Activated T-cell treated with anti-CD3 and anti-CD28 coated beads, Interleukin-2, amount 50 U/mL, for 1 hour (primary cell): ENCODE results near the gene ADARB1.
"Not testable (repeated sequence)": the region's sequence is repeated elsewhere in the genome, so short reads cannot be mapped to it uniquely, and the experiment has no call there.

Source experiments
- DNase-seq: peaks from one replicate; pipeline ENCODE4 v3.0.0-alpha.2; 2020

Gene ADARB1

GRCh38 chr21:45119812-45120211, 45.4 kb downstream of the ADARB1 start:
- no peak for DNase-seq

DNA sequence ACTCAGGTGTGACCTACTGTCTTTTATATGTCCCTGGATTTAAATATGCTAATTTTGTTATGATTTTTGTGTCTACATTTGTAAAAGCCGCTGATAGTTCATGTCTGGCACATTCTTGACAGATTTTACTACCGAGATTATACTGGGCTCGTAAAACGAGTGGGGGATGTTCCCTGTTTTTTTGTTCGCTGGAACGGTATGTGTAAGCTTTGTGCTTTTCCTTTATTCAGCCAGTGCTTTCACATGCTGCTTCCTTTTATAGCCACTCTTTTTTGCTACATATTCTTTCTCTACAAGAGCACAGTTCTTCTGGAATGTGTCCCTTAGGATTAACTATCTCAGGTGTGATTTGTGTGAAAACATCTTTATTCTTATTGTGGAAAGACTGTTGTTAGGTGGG, 46.6 kb downstream of the ADARB1 start:
- no peak for DNase-seq

DNA sequence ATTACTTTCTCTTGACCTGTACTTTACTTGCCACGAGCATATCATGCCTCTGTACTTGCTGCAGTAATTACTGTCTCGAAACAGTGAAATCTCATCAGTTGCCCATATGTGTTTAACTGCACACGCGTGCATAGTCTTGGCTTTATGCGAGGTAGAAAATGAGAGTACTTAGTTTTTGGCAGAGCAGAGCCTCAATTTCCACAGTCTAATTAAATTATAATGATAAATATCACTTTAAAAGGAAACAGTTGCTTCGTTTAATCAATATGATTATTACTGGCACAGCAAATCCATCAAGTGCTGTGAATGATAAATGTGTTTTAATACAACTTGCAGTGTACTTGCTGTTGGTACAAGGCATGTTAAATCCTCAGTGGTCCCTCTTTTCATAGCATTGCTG, 47.6 kb downstream of the ADARB1 start:
- no peak for DNase-seq

- no peak for DNase-seq
Observed at GRCh38 chr21:45122432-45123132, 48.2 kb downstream of the ADARB1 start.

- DNase-seq: no peak
Observed at GRCh38 chr21:45123440-45123839, 49.1 kb downstream of the ADARB1 start.

DNA sequence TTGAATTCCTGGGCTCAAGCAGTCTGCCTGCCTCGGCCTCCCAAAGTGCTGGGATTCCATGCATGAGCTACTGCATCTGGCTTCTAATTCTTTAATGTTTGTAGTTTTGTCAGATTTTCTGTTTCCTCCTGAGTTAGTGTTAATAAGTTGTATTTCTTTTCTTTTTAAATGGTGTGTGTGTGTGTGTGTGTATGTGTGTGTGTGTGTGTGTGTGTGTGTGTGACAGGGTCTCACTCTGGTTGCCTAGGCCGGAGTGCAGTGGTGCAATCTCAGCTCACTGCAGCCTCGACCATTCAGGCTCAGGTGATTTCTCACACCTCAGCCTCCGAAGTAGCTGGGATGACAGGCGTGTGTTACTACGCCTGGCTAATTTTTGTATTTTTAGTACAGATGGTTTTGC, 50.2 kb downstream of the ADARB1 start:
- DNase-seq: no peak

DNA sequence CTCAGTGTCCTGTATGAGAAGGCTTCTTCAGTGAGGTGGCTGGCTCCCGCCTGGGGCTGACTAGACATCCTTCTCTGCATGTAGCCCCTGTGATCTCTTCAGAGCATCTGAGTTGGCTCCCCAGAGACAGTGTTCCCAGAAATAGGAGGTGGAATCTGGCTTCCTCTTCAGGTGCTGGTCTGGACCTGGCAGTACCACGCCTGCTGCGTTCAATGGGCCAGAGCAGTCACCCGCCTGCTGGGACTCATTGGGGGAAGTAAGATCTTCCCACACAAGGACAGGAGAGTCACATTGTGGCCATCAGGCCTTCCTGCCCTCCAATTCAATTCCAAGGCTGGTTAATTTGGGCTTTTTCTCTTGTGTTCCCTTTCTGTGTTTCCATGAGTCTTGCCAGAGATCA, 51.0 kb downstream of the ADARB1 start:
- no peak for DNase-seq

DNA sequence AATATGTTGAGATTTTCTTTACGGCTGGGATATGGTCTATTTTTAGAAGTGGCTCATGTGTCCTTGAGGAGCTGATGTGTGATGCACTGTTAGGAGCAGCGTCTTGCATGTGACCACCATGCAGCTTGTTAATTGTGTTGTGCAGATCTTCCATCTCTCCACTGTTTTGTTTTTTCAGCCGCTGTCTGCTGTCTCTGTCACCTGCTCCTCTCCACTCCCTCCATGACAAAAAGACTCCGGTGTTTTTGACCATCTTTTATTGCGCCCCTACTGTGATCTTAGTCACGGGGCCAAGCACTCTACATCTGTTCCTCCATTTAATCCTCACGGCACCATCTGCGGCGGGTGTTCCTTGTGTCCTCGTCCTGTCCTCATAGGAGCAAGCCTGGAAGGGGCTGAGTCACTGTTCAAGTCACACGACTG, 51.8 kb downstream of the ADARB1 start:
- DNase-seq: no peak

DNA sequence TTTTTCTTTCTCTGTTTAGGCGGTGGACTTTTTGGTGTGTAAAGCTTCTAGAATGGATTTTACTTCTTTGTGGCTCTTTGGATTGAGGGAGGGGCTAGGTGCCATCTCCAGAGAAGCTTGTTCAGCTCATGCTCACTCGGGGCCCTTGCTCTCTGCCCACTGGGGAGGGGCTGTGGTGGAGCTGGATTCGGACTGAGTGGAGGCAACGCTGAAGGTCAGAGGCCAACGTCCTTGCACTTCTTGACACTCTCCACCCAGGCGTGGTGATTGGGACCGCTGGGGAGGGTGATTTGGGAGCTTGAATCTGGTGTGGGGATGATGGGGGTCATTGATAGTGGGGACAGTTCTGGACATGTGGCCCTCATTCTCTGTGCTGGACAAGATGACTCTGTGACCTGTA, 52.6 kb downstream of the ADARB1 start:
- DNase-seq: no peak

DNA sequence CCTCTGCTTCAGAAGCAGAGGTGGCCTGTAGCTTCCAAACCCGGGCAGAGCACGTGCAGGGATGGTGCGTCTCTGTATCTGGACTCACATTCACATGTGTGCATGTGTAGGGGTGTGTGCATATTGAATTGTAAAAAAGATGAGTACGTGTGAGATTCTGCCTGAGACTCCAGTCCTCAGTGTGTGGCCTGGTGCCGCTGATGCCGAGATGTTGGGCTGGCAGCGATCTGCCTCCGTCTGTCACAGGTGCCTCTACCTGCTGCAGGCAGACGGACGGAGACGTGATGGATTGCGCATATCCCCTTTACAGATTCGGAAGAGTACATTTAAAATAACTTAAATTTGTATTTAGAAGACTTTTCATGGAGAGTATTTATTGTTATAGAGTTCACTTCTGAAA, 53.6 kb downstream of the ADARB1 start:
- DNase-seq: no peak

GRCh38 chr21:45128613-45129188, 54.3 kb downstream of the ADARB1 start:
- DNase-seq: peak; percentile 80

DNA sequence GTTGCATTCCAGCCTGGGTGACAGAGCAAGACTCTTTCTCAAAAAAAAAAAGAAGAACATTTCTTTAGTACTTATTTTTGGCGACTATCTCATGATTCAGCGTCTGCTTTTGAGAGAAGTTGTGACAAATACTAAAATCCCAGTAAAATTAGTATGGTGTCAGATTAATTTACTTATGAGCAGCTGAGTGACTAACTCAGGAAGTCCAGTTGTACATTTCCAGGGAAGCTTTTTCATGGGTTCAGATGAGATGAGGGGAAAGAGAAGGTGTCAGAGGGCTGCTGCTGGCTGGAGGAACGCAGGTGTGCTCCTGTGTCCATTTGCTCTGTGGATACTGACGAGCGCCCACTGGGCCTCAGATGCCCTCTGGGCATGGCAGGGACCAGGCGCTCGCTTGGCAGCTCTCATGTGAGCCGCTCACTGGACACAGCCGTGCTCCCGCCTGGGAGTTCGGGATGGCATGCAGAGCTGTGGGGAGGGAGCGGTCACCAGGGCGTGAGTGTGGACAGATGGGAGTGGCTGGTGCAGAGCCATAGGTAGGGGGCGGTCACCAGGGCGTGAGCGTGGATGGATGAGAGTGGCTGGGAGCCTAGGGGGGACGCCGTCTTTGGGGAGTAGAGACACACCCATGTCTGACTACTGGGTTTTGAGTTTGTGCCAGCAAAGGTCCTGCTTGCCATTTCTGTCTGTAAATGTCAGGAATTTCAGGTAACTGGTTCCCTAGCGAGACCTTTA, 55.0 kb downstream of the ADARB1 start:
- DNase-seq: no peak

GRCh38 chr21:45130324-45130774, 56.0 kb downstream of the ADARB1 start:
- DNase-seq: no peak

DNA sequence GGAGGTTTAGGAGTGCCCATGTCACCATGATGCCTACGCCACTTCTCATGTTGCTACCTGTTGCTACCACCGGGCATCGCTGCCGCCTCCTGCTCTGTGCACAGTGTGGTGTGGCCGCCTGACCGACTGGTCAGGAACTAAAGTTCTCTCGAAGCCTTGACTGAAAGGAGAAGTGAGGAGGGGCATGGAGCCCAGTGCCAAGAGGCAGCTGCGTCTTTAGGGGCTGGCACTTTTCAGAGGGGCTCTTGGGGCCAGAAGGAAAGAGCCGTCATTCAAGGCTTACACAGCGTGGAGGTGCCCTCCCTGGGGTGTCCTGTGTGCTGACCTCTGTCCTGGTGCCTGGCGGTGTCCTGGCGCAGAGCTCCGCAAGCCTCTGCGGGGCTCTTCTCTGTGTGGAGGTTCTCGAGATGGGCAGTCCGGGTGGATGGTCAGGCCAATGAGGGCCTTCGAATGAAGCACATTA, 57.2 kb downstream of the ADARB1 start:
- DNase-seq: no peak

GRCh38 chr21:45132841-45133573, 58.6 kb downstream of the ADARB1 start:
- DNase-seq: no peak

GRCh38 chr21:45133574-45134278, 59.3 kb downstream of the ADARB1 start:
- not testable (repeated sequence) for DNase-seq

GRCh38 chr21:45134279-45135076, 60.1 kb downstream of the ADARB1 start:
- no peak for DNase-seq

DNA sequence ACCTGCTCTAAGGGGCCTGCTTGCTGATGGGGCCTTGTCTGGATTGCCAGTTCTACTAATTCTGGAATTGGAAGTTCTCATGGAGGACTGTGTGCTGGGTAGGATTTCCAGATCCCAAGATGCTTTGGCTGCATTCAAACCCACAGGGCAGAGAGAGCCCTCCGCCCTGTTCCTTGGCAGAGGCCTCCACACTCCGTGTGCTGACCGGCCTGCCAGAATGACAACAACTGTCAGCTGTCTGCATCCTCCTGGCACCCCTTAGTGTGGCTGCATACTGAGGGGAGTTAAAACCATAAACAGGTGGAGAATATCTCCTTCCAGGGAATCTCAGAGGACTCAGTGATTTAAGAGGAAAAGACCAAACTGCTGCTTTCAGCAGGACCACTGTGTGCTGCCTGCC, 60.7 kb downstream of the ADARB1 start:
- DNase-seq: no peak

DNA sequence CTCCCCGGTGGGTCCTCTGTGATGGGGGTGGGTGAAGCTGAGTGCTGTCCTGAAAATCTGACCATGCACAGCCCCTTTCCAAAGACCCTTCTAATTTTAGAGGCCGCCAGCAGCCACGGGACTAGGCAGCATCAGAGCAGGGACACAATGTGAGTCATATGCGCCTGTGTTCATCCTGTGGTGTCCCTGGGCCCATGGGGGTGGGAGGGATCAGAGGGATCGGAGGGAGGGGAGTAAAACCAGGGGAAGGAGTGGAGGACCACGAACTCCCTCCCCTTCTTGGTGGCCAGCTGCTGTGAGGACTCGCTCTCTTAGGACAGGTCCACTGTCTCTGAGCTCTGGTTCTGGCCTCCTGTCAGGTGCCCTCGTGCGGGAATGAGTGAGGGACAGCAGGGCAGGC, 61.5 kb downstream of the ADARB1 start:
- DNase-seq: no peak

- no peak for DNase-seq
Observed at GRCh38 chr21:45136500-45136899, 62.1 kb downstream of the ADARB1 start.

- peak; percentile 65 for DNase-seq
Observed at GRCh38 chr21:45136927-45137611, 62.7 kb downstream of the ADARB1 start.
